Uterus (tissue), 2 donors: ENCODE results near the gene MAMDC4.

ENCODE experiments used
- CTCF ChIP-seq, 4 experiments: fragments of 200-600 bp in 2 of 4; fragments of 450-650 bp in 2 of 4; sonication (generic) in 2 of 4; IDR thresholded peaks; one replicate each; pipeline ENCODE4 v1.5.1; 2016 to 2019; ENCODE audit warnings: antibody characterized with exemption in 4 of 4, mild to moderate bottlenecking in 2 of 4, moderate library complexity in 1 of 4
- POLR2A ChIP-seq, 2 donors: fragments of 450-650 bp; IDR thresholded peaks; one replicate each; pipeline ENCODE4 v1.6.1; 2016; ENCODE audit warnings: antibody characterized with exemption in 2 of 2, mild to moderate bottlenecking in 1 of 2, moderate library complexity in 1 of 2

- TF ChIP-seq POLR2A (IDR thresholded peaks at IDR 0.05): no peak
- no peak for TF ChIP-seq CTCF (IDR thresholded peaks at IDR 0.05)
Measured at GRCh38 chr9:136896027-136896426, 43.9 kb downstream of the MAMDC4 start.
